HAP-1 (cell line): ENCODE data around the gene UBR1.
"Not testable (repeated sequence)": the region's sequence is repeated elsewhere in the genome, so short reads cannot be mapped to it uniquely, and the experiment has no call there.

Experiments used
- DNase-seq, 2 experiments: peaks; one replicate each; pipeline ENCODE4 v3.0.0-alpha.2; 2016 to 2020; ENCODE audit warnings: low spot score in 2 of 2
- H3K27me3 ChIP-seq: fragments of 250-450 bp; sonication (Bioruptor Pico); 2 replicates; pipeline ENCODE4 v1.5.1; 2020; ENCODE audit warnings: low read depth, mild to moderate bottlenecking, moderate library complexity
- H3K36me3 ChIP-seq: fragments of 250-450 bp; sonication (Bioruptor Pico); replicated peaks from 2 replicates; pipeline ENCODE4 v1.5.1; 2020; ENCODE audit warnings: mild to moderate bottlenecking
- H3K4me1 ChIP-seq: fragments of 250-450 bp; sonication (Bioruptor Pico); 2 replicates; pipeline ENCODE4 v1.5.1; 2020; ENCODE audit warnings: mild to moderate bottlenecking
- H3K4me3 ChIP-seq: fragments of 250-450 bp; sonication (Bioruptor Pico); 2 replicates; pipeline ENCODE4 v1.5.1; 2020; ENCODE audit warnings: mild to moderate bottlenecking, moderate library complexity
- H3K9me3 ChIP-seq: fragments of 250-450 bp; sonication (Bioruptor Pico); 2 replicates; pipeline ENCODE4 v1.5.1; 2020; ENCODE audit warnings: mild to moderate bottlenecking, moderate library complexity
- in situ Hi-C: fragments of 300-500 bp; cut with MboI; formaldehyde crosslinking; loops from 3 replicates; pipeline ENCODE4 v1.14.3; 2020; ENCODE audit warnings: low sequenced_read_pairs, inconsistent platforms, mixed read lengths

UBR1 gene

GRCh38 chr15:43070249-43070648 lies 35.6 kb downstream of the UBR1 start:
- Histone ChIP-seq H3K36me3 (peaks cover 69% of the 10 kb centered on the region), H3K4me3 (no peak overlapping the region), H3K9me3 (no peaks in the 10 kb centered on the region), H3K27me3 (no peaks in the 10 kb centered on the region), H3K4me1 (no peaks in the 10 kb centered on the region)
- in situ Hi-C loops: no loop called here
- DNase-seq: no peak

- Histone ChIP-seq H3K36me3 (peaks cover 55% of the 10 kb centered on the region), H3K27me3 (no peaks in the 10 kb centered on the region), H3K4me3 (no peak overlapping the region), H3K9me3 (no peaks in the 10 kb centered on the region), H3K4me1 (no peaks in the 10 kb centered on the region)
- no peak for DNase-seq
- in situ Hi-C loops: no loop called here
Measured at GRCh38 chr15:43067717-43068461, 37.9 kb downstream of the UBR1 start.

- H3K36me3 ChIP-seq: peaks cover 40% of the 10 kb centered on the region
- in situ Hi-C loops: no loop called here
- no peak overlapping the region for H3K4me3 ChIP-seq
- no peaks in the 10 kb centered on the region for H3K27me3 ChIP-seq
- H3K4me1 ChIP-seq: no peaks in the 10 kb centered on the region
- DNase-seq: no peak
- no peaks in the 10 kb centered on the region for H3K9me3 ChIP-seq
Measured at GRCh38 chr15:43056696-43057095, 49.1 kb downstream of the UBR1 start.

GRCh38 chr15:43052860-43053259 lies 53.0 kb downstream of the UBR1 start:
- peaks cover 25% of the 10 kb centered on the region for H3K36me3 ChIP-seq
- no peak for DNase-seq
- in situ Hi-C loops: no loop called here

GRCh38 chr15:43048935-43049334 lies 56.9 kb downstream of the UBR1 start:
- H3K27me3 ChIP-seq: no peaks in the 10 kb centered on the region
- H3K36me3 ChIP-seq: peaks cover 20% of the 10 kb centered on the region
- in situ Hi-C loops: no loop called here
- H3K4me1 ChIP-seq: no peaks in the 10 kb centered on the region
- no peak for DNase-seq
- H3K4me3 ChIP-seq: no peak overlapping the region
- H3K9me3 ChIP-seq: no peaks in the 10 kb centered on the region

More at GRCh38 chr15:43052860-43053259, 53.0 kb downstream of the UBR1 start:
- H3K4me1 ChIP-seq: no peaks in the 10 kb centered on the region
- no peaks in the 10 kb centered on the region for H3K27me3 ChIP-seq
- no peak overlapping the region for H3K4me3 ChIP-seq
- no peaks in the 10 kb centered on the region for H3K9me3 ChIP-seq

- no peak overlapping the region for H3K4me3 ChIP-seq
- no peaks in the 10 kb centered on the region for H3K27me3 ChIP-seq
- peaks cover 30% of the 10 kb centered on the region for H3K36me3 ChIP-seq
- H3K9me3 ChIP-seq: no peaks in the 10 kb centered on the region
- no peaks in the 10 kb centered on the region for H3K4me1 ChIP-seq
- in situ Hi-C loops: no loop called here
- no peak for DNase-seq
Measured at GRCh38 chr15:43046484-43046883, 59.4 kb downstream of the UBR1 start.

GRCh38 chr15:43042885-43043284 lies 63.0 kb downstream of the UBR1 start:
- in situ Hi-C loops: no loop called here
- Histone ChIP-seq H3K4me3 (no peak overlapping the region), H3K27me3 (no peaks in the 10 kb centered on the region), H3K4me1 (no peaks in the 10 kb centered on the region), H3K9me3 (no peaks in the 10 kb centered on the region), H3K36me3 (peaks cover 29% of the 10 kb centered on the region)
- no peak for DNase-seq

- DNase-seq, H3K9me3 ChIP-seq, H3K4me3 ChIP-seq, H3K4me1 ChIP-seq, in situ Hi-C loops, H3K27me3 ChIP-seq: not testable (repeated sequence)
- H3K36me3 ChIP-seq: peaks cover 34% of the 10 kb centered on the region
Measured at GRCh38 chr15:43041085-43041484, 64.8 kb downstream of the UBR1 start.

- H3K9me3 ChIP-seq, H3K4me3 ChIP-seq, in situ Hi-C loops, H3K27me3 ChIP-seq, H3K4me1 ChIP-seq, DNase-seq: not testable (repeated sequence)
- H3K36me3 ChIP-seq: peaks cover 26% of the 10 kb centered on the region
Measured at GRCh38 chr15:43035240-43035639, 70.6 kb downstream of the UBR1 start.

- Histone ChIP-seq H3K9me3 (no peaks in the 10 kb centered on the region), H3K4me3 (no peak overlapping the region), H3K36me3 (peaks cover 23% of the 10 kb centered on the region), H3K27me3 (no peaks in the 10 kb centered on the region), H3K4me1 (no peaks in the 10 kb centered on the region)
- no peak for DNase-seq
- in situ Hi-C loops: no loop called here
Measured at GRCh38 chr15:43029476-43029875, 76.4 kb downstream of the UBR1 start.

GRCh38 chr15:43025150-43025549 lies 80.7 kb downstream of the UBR1 start:
- H3K4me3 ChIP-seq: no peak overlapping the region
- H3K36me3 ChIP-seq: peaks cover 42% of the 10 kb centered on the region
- no peak for DNase-seq
- in situ Hi-C loops: no loop called here
- H3K27me3 ChIP-seq: no peaks in the 10 kb centered on the region
- no peaks in the 10 kb centered on the region for H3K4me1 ChIP-seq
- no peaks in the 10 kb centered on the region for H3K9me3 ChIP-seq

- H3K9me3 ChIP-seq, H3K4me3 ChIP-seq, H3K4me1 ChIP-seq, in situ Hi-C loops, DNase-seq, H3K27me3 ChIP-seq: not testable (repeated sequence)
- peaks cover 15% of the 10 kb centered on the region for H3K36me3 ChIP-seq
Measured at GRCh38 chr15:43014671-43015070, 91.2 kb downstream of the UBR1 start.

- Histone ChIP-seq H3K27me3 (no peaks in the 10 kb centered on the region), H3K4me1 (no peaks in the 10 kb centered on the region), H3K4me3 (no peak overlapping the region), H3K9me3 (no peaks in the 10 kb centered on the region), H3K36me3 (peaks cover 28% of the 10 kb centered on the region)
- DNase-seq: no peak
- in situ Hi-C loops: no loop called here
Measured at GRCh38 chr15:43009206-43009605, 96.6 kb downstream of the UBR1 start.

GRCh38 chr15:43008150-43008549 lies 97.7 kb downstream of the UBR1 start:
- no peaks in the 10 kb centered on the region for H3K9me3 ChIP-seq
- no peak overlapping the region for H3K4me3 ChIP-seq
- H3K36me3 ChIP-seq: peaks cover 30% of the 10 kb centered on the region
- H3K27me3 ChIP-seq: no peaks in the 10 kb centered on the region
- H3K4me1 ChIP-seq: no peaks in the 10 kb centered on the region
- in situ Hi-C loops: no loop called here
- no peak for DNase-seq

GRCh38 chr15:43007551-43007950 lies 98.3 kb downstream of the UBR1 start:
- H3K4me3 ChIP-seq: no peak overlapping the region
- no peak for DNase-seq
- no peaks in the 10 kb centered on the region for H3K9me3 ChIP-seq
- H3K36me3 ChIP-seq: peaks cover 29% of the 10 kb centered on the region
- no peaks in the 10 kb centered on the region for H3K4me1 ChIP-seq
- in situ Hi-C loops: no loop called here
- no peaks in the 10 kb centered on the region for H3K27me3 ChIP-seq
